Neural progenitor cell (in vitro differentiated cells): ENCODE data around the gene TCF23.

Experiments used
- EZH2 ChIP-seq: fragments of 200-600 bp; sonication (generic); IDR thresholded peaks from 2 replicates; pipeline ENCODE4 v1.6.1; 2017; ENCODE audit warnings: antibody characterized with exemption, mild to moderate bottlenecking, moderate library complexity
- EZH2phosphoT487 ChIP-seq: fragments of 200-600 bp; sonication (generic); IDR thresholded peaks from 2 replicates; pipeline ENCODE4 v1.6.1; 2017; ENCODE audit warnings: antibody characterized with exemption
- TF ChIP-seq, protein P1 (sequence below): fragments of 200-600 bp; sonication (generic); IDR thresholded peaks from 2 replicates; pipeline ENCODE4 v1.5.1; 2017; ENCODE audit warnings: antibody characterized with exemption, mild to moderate bottlenecking

DNA sequence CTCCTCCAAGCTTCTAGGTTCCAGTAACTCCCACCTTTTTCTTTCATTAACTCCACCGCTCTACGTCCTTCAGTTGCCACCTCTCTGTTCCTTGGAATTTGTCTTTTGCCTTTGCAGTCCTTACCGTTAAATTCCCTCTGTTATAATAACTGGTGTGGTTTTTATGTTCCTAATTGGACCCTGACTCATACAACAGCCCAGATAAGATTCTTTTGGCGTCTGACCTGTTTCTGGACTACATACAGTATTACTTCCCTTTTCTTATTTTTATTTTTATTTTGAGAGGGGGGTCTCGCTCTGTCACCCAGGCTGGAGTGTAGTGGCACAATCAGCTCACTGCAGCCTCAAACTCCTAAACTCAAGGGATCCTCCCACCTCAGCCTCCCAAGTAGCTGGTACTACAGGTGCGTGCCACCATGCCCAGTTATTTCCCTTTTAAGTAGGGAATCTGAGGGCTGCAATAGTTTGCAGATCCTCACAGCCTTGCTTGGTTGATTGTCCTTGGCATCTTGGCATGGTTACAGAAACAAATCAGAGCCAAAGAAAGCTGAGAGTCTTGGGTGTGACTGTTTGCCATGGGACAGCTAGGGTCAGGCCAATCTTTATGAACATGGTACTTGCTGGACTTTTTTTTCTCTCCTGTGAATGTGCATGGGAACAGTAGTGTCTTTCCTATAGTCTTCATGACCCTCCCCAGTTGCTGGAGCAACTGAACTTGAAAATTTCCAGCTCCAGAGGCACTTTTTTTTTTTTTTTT, 22.0 kb downstream of the TCF23 start:
- TF ChIP-seq, protein P1, sequence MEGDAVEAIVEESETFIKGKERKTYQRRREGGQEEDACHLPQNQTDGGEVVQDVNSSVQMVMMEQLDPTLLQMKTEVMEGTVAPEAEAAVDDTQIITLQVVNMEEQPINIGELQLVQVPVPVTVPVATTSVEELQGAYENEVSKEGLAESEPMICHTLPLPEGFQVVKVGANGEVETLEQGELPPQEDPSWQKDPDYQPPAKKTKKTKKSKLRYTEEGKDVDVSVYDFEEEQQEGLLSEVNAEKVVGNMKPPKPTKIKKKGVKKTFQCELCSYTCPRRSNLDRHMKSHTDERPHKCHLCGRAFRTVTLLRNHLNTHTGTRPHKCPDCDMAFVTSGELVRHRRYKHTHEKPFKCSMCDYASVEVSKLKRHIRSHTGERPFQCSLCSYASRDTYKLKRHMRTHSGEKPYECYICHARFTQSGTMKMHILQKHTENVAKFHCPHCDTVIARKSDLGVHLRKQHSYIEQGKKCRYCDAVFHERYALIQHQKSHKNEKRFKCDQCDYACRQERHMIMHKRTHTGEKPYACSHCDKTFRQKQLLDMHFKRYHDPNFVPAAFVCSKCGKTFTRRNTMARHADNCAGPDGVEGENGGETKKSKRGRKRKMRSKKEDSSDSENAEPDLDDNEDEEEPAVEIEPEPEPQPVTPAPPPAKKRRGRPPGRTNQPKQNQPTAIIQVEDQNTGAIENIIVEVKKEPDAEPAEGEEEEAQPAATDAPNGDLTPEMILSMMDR: no peak
- TF ChIP-seq EZH2: no peak
- TF ChIP-seq EZH2phosphoT487: no peak
